Measurements from ENCODE around the gene CLRN2. TPM values are rescaled to one million over a fixed set of nuclear protein-coding genes. Genes with fewer than 3 reads are reported as not detected.

CLRN2 gene
- polyA plus RNA-seq, 1 donor from 2014 or later: not detected

DNA sequence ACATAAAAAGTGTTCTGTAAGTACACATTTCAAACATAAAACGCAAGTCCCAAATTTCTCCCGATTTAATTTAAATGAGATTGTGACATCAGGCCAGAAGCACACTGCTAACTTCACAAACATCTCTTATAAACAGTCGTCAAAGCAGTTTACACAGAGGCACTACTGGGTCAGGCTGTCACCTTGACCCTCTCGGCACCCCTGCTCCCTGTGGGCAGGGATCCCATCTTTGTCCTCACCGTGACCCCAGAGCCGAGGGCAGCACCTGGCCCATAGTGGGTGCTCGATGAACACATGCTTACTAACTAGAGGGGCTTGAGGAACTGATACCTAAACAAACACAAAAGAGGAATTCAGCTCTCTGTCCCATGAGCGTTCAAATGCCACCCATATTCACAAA is 25.2 kb upstream of the CLRN2 start:
- Histone ChIP-seq H3K9ac (ENCODE audit: low read length) (no peak overlapping the region), H3K9me3 (ENCODE audit: low read length) (no peaks in the 10 kb centered on the region), H4K20me1 (ENCODE audit: insufficient read depth) (no peaks in the 10 kb centered on the region), H3K27ac (ENCODE audit: low read length) (no peak overlapping the region), H3K4me3 (ENCODE audit: low read length) (no peak overlapping the region), H3F3A (ENCODE audit: insufficient read depth, low read length, poor library complexity, severe bottlenecking) (no peaks in the 10 kb centered on the region), H2AFZ (ENCODE audit: low read depth, low read length) (no peak overlapping the region), H3K4me2 (ENCODE audit: low read length) (no peak overlapping the region), H3K36me3 (ENCODE audit: insufficient read depth, low read length) (peaks cover 3% of the 10 kb centered on the region), H3K79me2 (replicated peaks; ENCODE audit: insufficient read depth, low read length) (no peaks in the 10 kb centered on the region), H3K27me3 (ENCODE audit: insufficient read depth, low read depth, low read length) (no peaks in the 10 kb centered on the region), H3K9me2 (ENCODE audit: insufficient read depth, low read length) (no peaks in the 10 kb centered on the region)
- TF ChIP-seq EP300 (conservative IDR thresholded peaks at IDR 0.05; ENCODE audit: poor library complexity, severe bottlenecking): no peak

DNA sequence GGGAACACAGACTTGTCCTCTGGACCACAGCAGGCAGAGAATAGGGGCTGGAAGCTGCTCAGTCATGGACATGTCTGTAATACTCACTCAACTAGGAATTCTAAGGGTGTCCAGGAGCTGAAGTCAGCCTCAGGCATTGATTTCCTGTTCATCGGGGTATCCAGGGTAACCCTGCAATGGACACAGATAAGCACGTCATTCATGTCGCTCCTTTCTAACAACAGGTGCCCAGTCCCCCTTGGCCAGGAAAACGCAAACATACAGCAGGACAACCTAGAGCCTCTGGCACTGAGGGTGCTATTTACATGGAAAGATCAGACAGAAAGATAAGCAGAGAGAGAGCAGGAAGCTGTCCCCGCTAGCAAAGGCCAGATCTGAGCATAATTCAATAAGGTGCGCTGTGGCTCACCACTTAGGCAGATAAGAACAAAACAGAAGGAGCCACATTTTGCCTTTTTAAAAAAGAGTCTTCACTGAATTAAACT is 24.3 kb upstream of the CLRN2 start:
- Histone ChIP-seq H3K9me3 (ENCODE audit: low read length) (no peaks in the 10 kb centered on the region), H3K4me3 (ENCODE audit: low read length) (no peak overlapping the region), H3K36me3 (ENCODE audit: insufficient read depth, low read length) (peaks cover 3% of the 10 kb centered on the region), H3K4me2 (ENCODE audit: low read length) (no peak overlapping the region), H3K9me2 (ENCODE audit: insufficient read depth, low read length) (no peaks in the 10 kb centered on the region), H3K9ac (ENCODE audit: low read length) (no peak overlapping the region), H2AFZ (ENCODE audit: low read depth, low read length) (no peak overlapping the region), H3F3A (ENCODE audit: insufficient read depth, low read length, poor library complexity, severe bottlenecking) (no peaks in the 10 kb centered on the region), H3K27ac (ENCODE audit: low read length) (no peak overlapping the region), H3K79me2 (replicated peaks; ENCODE audit: insufficient read depth, low read length) (no peaks in the 10 kb centered on the region), H4K20me1 (ENCODE audit: insufficient read depth) (no peaks in the 10 kb centered on the region), H3K27me3 (ENCODE audit: insufficient read depth, low read depth, low read length) (no peaks in the 10 kb centered on the region)
- TF ChIP-seq RAD21 (conservative IDR thresholded peaks at IDR 0.05) (no peak), EP300 (conservative IDR thresholded peaks at IDR 0.05; ENCODE audit: poor library complexity, severe bottlenecking) (no peak), MXI1 (conservative IDR thresholded peaks at IDR 0.05; ENCODE audit: poor library complexity, severe bottlenecking) (no peak), SMC3 (conservative IDR thresholded peaks at IDR 0.05; ENCODE audit: poor library complexity) (no peak), TAF1 (IDR thresholded peaks at IDR 0.05; ENCODE audit: low read depth) (no peak), POLR2AphosphoS5 (IDR thresholded peaks at IDR 0.05) (no peak), EZH2 (IDR thresholded peaks at IDR 0.05; ENCODE audit: borderline replicate concordance, insufficient read depth, low read length, poor library complexity, severe bottlenecking) (no peak)
- TF ChIP-seq, protein P1, sequence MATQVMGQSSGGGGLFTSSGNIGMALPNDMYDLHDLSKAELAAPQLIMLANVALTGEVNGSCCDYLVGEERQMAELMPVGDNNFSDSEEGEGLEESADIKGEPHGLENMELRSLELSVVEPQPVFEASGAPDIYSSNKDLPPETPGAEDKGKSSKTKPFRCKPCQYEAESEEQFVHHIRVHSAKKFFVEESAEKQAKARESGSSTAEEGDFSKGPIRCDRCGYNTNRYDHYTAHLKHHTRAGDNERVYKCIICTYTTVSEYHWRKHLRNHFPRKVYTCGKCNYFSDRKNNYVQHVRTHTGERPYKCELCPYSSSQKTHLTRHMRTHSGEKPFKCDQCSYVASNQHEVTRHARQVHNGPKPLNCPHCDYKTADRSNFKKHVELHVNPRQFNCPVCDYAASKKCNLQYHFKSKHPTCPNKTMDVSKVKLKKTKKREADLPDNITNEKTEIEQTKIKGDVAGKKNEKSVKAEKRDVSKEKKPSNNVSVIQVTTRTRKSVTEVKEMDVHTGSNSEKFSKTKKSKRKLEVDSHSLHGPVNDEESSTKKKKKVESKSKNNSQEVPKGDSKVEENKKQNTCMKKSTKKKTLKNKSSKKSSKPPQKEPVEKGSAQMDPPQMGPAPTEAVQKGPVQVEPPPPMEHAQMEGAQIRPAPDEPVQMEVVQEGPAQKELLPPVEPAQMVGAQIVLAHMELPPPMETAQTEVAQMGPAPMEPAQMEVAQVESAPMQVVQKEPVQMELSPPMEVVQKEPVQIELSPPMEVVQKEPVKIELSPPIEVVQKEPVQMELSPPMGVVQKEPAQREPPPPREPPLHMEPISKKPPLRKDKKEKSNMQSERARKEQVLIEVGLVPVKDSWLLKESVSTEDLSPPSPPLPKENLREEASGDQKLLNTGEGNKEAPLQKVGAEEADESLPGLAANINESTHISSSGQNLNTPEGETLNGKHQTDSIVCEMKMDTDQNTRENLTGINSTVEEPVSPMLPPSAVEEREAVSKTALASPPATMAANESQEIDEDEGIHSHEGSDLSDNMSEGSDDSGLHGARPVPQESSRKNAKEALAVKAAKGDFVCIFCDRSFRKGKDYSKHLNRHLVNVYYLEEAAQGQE (IDR thresholded peaks at IDR 0.05; ENCODE audit: borderline replicate concordance): no peak
- TF ChIP-seq, protein P2, sequence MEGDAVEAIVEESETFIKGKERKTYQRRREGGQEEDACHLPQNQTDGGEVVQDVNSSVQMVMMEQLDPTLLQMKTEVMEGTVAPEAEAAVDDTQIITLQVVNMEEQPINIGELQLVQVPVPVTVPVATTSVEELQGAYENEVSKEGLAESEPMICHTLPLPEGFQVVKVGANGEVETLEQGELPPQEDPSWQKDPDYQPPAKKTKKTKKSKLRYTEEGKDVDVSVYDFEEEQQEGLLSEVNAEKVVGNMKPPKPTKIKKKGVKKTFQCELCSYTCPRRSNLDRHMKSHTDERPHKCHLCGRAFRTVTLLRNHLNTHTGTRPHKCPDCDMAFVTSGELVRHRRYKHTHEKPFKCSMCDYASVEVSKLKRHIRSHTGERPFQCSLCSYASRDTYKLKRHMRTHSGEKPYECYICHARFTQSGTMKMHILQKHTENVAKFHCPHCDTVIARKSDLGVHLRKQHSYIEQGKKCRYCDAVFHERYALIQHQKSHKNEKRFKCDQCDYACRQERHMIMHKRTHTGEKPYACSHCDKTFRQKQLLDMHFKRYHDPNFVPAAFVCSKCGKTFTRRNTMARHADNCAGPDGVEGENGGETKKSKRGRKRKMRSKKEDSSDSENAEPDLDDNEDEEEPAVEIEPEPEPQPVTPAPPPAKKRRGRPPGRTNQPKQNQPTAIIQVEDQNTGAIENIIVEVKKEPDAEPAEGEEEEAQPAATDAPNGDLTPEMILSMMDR (IDR thresholded peaks at IDR 0.05; ENCODE audit: poor library complexity, severe bottlenecking): no peak

DNA sequence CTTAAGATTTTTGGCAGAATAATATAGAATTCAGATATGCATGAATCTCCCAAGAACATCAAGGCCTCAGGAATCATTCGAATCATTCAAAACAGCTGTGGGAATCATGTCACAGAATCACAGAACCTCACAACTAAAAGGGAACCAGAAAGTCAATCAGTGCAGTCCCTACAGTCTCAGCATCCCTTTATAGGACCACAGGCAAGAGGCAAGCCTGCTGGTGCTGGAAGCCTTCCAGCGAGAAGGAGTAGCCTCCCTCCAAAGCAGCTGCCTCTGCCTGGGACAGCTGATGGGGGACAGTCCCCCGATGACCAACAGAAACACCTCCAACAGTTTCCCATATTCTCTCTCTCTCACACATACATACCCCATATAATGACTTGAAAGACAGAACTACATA is 23.8 kb upstream of the CLRN2 start:
- no peak overlapping the region for H2AFZ ChIP-seq (ENCODE audit: low read depth, low read length)
- H3K4me3 ChIP-seq (ENCODE audit: low read length): no peak overlapping the region
- no peak for TF ChIP-seq EZH2 (IDR thresholded peaks at IDR 0.05; ENCODE audit: borderline replicate concordance, insufficient read depth, low read length, poor library complexity, severe bottlenecking)
- TF ChIP-seq RAD21 (conservative IDR thresholded peaks at IDR 0.05): no peak
- no peak for TF ChIP-seq EP300 (conservative IDR thresholded peaks at IDR 0.05; ENCODE audit: poor library complexity, severe bottlenecking)
- TF ChIP-seq MXI1 (conservative IDR thresholded peaks at IDR 0.05; ENCODE audit: poor library complexity, severe bottlenecking): no peak
- no peak for TF ChIP-seq TAF1 (IDR thresholded peaks at IDR 0.05; ENCODE audit: low read depth)
- no peak for TF ChIP-seq SMC3 (conservative IDR thresholded peaks at IDR 0.05; ENCODE audit: poor library complexity)
- TF ChIP-seq, protein P2 (IDR thresholded peaks at IDR 0.05; ENCODE audit: poor library complexity, severe bottlenecking): no peak
- no peak for TF ChIP-seq POLR2AphosphoS5 (IDR thresholded peaks at IDR 0.05)
- TF ChIP-seq, protein P1 (IDR thresholded peaks at IDR 0.05; ENCODE audit: borderline replicate concordance): no peak
- H3K9ac ChIP-seq (ENCODE audit: low read length): no peak overlapping the region
- no peaks in the 10 kb centered on the region for H3K27me3 ChIP-seq (ENCODE audit: insufficient read depth, low read depth, low read length)
- H3K36me3 ChIP-seq (ENCODE audit: insufficient read depth, low read length): peaks cover 3% of the 10 kb centered on the region
- H4K20me1 ChIP-seq (ENCODE audit: insufficient read depth): no peaks in the 10 kb centered on the region
- no peaks in the 10 kb centered on the region for H3F3A ChIP-seq (ENCODE audit: insufficient read depth, low read length, poor library complexity, severe bottlenecking)
- no peaks in the 10 kb centered on the region for H3K9me2 ChIP-seq (ENCODE audit: insufficient read depth, low read length)
- no peaks in the 10 kb centered on the region for H3K79me2 ChIP-seq (replicated peaks; ENCODE audit: insufficient read depth, low read length)
- H3K9me3 ChIP-seq (ENCODE audit: low read length): no peaks in the 10 kb centered on the region
- no peak overlapping the region for H3K4me2 ChIP-seq (ENCODE audit: low read length)
- no peak overlapping the region for H3K27ac ChIP-seq (ENCODE audit: low read length)
